IPS DF 4.7 (cell line): Measurements from ENCODE around the gene RTL10.

Experiments used
- DNase-seq: peaks from one replicate; pipeline ENCODE4 v3.0.0-alpha.2; 2013; ENCODE audit warnings: low spot score; ENCODE audit errors: extremely low read depth

RTL10 gene

GRCh38 chr22:19824212-19824925 lies 30.3 kb downstream of the RTL10 start:
- no peak for DNase-seq

GRCh38 chr22:19823902-19824211 lies 30.8 kb downstream of the RTL10 start:
- no peak for DNase-seq

- DNase-seq: no peak
These were observed 31.3 kb downstream of the RTL10 start for GRCh38 chr22:19823191-19823901.

- no peak for DNase-seq
These were observed 32.2 kb downstream of the RTL10 start for GRCh38 chr22:19822301-19823117.

GRCh38 chr22:19821523-19822300 lies 33.0 kb downstream of the RTL10 start:
- no peak for DNase-seq

- DNase-seq: no peak
These were observed 33.7 kb downstream of the RTL10 start for GRCh38 chr22:19820880-19821522.

GRCh38 chr22:19819911-19820879 lies 34.5 kb downstream of the RTL10 start:
- DNase-seq: no peak

- no peak for DNase-seq
These were observed 35.3 kb downstream of the RTL10 start for GRCh38 chr22:19819208-19819910.

- no peak for DNase-seq
These were observed 36.1 kb downstream of the RTL10 start for GRCh38 chr22:19818324-19819207.

GRCh38 chr22:19816372-19817119 lies 38.1 kb downstream of the RTL10 start:
- DNase-seq: no peak

- DNase-seq: no peak
These were observed 38.8 kb downstream of the RTL10 start for GRCh38 chr22:19815823-19816290.

- DNase-seq: no peak
These were observed 39.4 kb downstream of the RTL10 start for GRCh38 chr22:19815093-19815822.

GRCh38 chr22:19814428-19814827 lies 40.2 kb downstream of the RTL10 start:
- DNase-seq: no peak

GRCh38 chr22:19812910-19813309 lies 41.8 kb downstream of the RTL10 start:
- no peak for DNase-seq

GRCh38 chr22:19811811-19812771 lies 42.6 kb downstream of the RTL10 start:
- no peak for DNase-seq

GRCh38 chr22:19811211-19811621 lies 43.5 kb downstream of the RTL10 start:
- DNase-seq: no peak
